NCI-H774 (cell line): ENCODE results near the gene KAZN.
"Not testable (repeated sequence)": the region's sequence is repeated elsewhere in the genome, so short reads cannot be mapped to it uniquely, and the experiment has no call there.

Experiments
- DNase-seq: peaks from one replicate; lab custom pipeline; 2025; lab: John Stamatoyannopoulos, UW

KAZN gene

DNA sequence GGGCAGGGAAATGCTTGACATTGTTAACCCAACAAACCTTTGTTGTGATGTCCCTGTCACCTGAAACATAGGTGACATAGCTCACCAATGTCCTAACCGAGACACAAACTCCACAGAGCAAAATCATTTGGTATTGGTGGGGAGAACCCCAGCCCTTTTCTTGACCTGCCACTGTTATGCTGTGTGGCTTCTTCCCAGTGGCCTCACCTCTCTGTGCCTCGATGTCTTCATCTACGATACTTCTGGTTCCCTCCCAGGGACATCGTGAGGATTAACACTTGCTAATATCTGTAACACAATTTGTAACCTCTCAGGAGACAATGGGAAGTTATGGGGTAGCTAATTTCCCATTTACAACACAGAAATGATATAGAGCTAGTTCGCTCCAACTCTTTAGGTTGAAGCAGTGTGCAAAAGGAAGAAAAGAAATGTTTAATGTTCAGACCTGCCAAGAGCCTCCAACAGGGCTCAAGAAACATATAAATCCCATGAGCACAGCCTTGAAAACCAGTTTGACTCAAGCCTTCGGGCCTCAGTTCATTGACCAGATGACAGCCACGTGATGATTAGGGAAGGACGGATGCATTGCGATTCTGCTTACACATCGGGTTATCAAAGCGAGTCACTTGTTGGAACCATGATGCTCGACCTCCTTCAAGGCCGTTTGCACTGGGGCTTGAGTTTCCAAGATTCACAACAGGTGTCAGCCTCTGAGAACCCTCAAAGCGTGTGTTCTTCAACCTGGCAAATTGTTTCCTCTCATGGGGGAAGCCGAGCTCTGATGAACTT lies 517.3 kb downstream of the KAZN start:
- no peak for DNase-seq

DNA sequence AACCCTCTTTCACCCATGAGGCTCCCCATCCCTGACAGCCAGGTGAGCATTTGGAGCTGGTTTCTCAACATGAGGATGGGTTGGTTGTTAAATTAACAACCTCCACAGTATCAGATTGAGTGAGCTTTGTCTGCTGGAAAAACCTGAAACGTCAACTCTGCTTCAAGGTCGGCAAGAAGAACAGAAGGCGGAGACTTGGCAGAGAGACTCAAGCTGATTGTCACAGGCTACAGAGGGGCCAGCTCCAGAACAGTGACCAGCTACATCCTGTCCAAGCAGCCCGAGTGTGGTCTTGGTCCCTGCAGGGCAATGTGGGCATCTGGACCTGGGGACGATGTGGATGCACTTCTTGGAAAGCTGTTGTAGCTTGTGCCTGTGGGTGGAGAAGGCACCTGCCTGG lies 518.5 kb downstream of the KAZN start:
- DNase-seq: no peak

GRCh38 chr1:15117671-15118325 lies 519.3 kb downstream of the KAZN start:
- no peak for DNase-seq

DNA sequence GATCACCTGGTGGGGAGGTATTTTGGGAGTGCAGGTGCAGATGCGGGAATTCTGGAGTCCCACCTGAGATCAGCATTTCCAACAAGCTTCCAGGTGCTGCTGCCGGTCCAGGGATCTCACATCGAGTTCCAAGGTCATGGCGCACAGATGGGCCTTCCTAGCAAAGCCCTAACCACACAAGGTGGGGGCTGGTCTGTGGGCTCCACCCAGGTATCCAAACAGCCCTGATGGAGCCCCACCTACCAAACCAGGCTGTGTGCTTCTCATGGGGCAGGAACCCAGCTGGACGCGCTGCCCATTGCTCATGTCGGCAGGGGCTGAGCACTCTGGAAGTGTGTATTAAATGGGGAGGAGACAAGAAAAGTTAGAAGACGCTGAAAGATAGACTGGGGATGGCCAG lies 520.1 kb downstream of the KAZN start:
- DNase-seq: no peak

DNA sequence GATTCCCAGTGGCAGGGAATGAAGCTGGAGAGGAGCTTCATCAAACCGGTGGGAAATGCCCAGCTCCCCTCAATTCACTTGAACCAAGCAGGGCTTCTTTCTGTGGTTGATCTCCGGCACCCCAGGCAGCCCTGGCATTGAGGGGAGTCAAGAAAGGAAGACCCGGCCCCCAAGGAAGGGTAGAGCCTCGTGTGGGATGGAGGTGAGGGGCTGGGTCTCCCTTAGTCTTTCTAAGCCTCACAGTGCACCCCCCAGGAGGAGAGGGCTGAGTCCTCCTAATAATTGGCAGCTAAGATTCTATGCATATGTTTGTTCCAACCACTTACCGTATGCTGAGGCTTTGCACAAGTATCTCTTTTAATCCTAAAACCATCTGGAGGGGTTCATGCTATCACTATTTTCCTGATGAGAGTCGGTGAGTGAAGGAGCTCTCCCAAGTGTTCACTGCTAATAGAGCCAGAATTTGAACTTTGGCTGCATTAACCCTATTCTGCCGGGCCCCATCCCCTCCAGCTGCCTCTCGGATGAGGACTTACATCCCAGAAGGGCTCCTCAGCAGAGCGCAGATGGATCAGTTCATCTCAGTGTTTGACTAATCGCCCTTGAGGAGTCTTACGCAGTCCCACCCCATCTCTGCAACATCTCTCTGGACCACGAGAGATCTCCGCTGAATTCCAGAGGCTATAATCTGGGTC lies 521.9 kb downstream of the KAZN start:
- DNase-seq: no peak

DNA sequence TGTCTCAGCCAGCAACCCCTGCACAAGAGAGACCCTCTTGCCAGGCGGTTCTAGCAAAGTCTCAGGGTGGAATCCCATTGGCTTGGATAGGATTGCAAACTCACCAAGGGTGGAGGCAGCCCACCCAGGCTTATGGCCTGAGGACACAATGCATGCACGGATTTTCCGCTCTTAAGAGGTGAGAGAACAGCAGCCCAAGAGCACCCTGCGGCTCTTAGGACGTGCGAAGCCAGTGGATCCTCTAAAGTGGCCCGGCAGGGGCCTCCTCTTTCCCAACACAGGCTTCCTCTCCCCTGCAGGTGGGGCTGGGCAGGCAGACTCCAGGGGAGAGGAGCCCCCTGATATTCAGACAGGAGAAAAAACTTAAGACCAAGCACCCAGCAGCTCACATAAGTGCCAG lies 523.8 kb downstream of the KAZN start:
- no peak for DNase-seq

DNA sequence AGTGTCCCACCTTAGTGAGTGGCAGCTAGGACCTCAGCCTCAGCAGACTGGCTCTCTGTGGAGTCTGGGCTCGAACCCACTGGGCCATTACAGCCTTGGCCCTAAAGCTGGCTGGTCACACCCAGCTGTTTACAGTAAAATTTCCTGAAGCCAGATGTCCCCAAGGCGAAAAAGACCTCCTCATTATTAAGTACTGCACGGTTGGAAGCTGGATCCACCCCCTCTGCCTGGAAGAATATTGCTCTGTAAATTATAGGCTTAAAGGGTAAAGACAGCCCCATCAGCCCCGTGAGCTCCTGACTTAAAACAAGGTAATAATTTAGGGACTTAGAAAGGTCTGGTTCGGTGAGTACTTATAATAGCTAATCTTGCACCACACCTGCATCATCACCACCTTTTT lies 524.8 kb downstream of the KAZN start:
- DNase-seq: no peak

GRCh38 chr1:15123925-15124324 lies 525.4 kb downstream of the KAZN start:
- DNase-seq: no peak

GRCh38 chr1:15124362-15125100 lies 526.0 kb downstream of the KAZN start:
- DNase-seq: no peak

DNA sequence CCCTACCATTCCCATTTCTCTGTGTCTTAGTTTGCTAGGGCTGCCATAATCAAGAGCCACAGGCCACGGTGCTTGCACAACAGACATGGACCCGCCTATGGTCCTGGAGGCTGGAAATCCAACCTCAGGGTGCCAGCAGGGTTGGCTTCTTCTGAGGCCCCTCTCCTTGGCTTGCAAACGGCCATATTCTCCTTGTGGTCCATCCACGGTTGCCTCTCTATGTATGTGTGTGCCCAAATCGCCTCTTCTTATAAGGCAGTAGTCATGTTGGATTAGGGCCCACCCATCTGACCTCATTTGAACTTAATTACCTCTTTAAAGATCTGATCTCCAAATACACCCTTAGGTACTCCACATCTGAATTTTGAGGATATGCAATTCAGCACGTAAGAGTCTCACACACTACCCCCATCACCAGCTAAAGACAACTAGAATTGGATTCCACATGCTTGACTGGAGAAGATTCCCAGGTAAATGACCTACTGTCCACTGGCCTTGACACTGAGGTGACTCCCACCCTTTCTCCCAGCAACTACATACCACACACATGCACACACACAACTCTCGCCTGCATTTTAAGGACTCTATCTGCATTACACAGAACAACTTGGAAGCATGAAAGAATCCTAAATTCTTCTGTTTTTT lies 526.7 kb downstream of the KAZN start:
- DNase-seq: no peak

DNA sequence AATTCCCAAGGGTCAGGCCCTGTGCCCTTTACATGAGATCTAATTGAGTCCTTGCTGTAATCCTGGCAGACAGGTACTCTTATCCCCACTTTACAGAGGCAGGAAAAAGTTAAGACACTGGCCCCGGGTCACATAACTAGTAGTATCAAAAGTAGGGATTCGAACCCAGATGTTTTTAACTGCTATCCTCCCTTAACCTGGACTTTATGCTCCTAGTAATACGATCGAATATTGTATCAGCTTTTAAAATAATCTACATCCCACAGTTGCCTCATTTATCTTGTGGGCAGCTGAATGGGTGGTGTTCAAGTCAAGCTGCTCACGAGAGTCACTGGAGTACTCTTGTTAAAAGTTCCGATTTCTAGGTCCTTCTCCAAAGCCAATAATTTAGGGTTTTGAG lies 529.6 kb downstream of the KAZN start:
- DNase-seq: no peak

DNA sequence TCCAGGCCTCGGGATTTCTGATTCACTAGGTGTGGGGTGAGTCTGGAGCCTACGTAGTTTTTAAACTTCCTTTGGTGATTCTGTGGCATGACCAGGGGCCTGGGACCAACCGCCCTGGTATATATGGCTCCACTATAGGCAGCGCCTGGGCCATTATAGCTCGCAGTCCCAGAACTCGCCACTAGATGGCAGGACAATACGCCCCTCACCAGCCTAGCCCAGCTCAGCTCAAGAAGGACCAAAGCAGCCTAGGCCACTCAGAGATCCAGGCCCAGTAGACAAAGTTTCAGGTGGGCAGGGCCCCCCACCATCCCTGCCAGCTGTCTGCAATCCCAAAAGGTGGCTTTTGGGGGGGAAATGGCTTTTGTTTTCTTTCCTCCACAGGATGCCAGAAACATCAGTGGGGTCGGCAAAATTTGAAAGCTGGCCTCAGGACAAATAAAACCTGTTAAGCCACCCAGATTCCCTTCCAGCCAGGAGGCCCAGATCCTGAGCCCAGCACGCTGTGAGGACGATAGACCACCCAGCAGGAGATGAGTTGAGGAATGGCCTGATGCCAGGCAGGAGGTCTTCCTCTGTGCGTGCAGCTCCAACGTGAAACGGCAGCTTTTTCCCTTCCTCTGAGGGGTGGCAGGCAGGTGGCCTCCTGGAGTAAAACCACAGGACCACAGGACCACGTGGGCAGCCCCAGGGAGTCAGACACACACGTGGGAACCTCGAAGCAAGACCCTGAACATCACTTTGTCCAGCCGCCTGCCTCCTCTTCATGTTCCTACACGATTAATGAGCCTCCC lies 530.2 kb downstream of the KAZN start:
- no peak for DNase-seq

DNA sequence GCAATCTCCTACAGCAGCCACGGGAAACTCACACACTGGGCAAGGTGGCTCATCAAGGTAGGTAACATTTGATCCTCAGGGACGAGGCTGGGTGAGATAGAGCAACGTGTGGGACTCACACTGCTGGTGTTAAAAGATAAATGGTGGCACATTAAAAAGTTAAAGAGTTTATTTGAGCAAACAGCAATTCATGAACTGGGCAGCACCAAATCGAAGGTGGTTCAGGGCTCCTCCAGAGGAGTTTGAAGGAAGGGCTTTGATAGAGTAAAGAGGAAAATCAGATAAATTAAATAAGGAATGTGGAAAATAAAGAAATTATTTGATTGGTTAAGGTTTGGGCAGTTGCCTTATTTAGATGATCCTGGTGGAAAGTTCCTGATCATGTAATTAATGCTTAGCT lies 531.5 kb downstream of the KAZN start:
- no peak for DNase-seq

DNA sequence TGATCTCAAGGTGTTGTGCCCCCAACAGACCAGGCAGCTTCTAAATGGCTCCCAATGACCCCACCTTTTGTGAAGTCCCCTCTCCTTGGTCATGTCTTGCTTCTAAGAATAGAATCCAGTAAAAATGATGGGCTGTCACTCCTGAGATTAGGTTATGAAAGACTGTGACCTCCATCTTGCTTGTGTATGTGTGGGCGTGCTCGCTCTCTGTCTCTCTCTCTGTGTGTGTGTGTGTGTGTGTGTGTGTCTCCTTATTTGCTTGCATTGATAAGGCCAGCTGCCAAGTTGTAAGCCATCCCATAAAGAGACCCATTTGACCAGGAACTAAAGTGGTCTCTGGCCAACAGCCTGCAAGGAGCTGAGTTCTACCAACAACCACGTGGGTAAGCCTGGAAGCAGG lies 532.1 kb downstream of the KAZN start:
- no peak for DNase-seq

- no peak for DNase-seq
These were observed 534.5 kb downstream of the KAZN start for GRCh38 chr1:15132965-15133364.

DNA sequence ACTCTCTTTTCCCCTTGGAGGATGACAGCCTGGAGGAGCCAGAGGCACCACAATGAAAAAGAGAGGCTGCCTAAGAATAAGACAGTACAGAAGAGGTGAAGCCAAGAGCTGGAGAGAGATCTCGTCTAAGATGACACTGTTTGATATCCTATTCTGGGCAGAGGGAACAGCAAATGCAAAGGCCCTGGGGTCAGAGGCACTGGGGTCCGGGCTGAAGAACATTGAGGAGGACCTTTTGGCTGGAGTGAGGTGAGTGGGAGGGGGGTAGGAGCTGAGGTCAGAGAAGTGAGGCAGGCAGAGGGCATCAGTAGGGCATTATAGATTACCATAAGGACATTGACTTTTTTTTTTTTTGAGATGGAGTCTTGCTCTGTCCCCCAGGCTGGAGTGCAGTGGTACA lies 535.8 kb downstream of the KAZN start:
- no peak for DNase-seq

GRCh38 chr1:15135604-15136003 lies 537.1 kb downstream of the KAZN start:
- DNase-seq: not testable (repeated sequence)

DNA sequence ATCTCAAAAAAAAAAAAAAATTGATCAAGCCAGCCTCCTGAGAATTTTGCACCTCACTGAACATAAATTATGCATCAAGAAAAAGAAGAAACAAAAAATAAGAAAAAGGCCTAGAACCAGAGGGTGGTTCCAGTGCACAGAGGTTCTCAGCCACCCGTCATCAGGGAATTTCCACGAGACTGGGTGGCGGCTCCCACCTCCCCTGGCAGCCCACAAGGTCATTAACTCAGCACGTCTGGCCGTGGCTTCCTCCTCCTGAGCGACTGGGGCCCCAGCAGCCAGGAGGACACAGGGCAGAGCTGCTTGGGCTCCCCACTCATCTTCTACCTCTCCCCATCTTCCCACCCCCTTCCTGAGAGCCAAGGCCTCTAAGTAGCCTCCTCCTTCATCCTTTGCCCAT lies 539.3 kb downstream of the KAZN start:
- DNase-seq: no peak

- DNase-seq: no peak
These were observed 541.3 kb downstream of the KAZN start for GRCh38 chr1:15139654-15140350.

DNA sequence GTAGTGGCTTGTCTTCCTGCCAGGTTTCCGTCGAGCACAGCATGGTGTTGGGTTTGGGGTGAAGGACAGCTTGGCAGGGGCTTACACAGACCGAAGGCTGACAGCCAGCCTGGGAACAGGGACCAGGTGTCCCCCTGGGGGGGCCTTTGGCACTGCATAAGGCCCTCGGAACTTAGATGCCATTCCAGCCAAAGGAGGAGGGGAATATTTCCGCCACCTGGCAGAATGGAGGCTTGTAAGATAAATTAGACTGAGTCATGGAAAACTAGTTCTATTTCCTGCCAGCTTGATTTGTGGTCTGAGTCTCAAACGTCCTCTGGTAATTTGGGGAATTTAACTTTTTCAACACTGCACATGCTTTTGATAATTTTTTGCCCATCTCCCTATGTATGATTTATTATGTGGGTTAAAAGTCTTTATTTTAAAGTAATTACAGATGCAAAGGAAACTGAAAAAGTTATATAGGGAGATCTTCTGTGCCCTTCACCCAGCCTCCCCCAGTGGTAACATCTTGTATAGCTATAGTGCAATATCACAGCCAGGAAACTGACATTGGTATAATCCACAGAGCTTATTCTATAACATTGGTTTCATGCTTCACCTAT lies 543.6 kb downstream of the KAZN start:
- DNase-seq: no peak
